GOT3 (cell line): Measurements from ENCODE around the gene PPP2R5D.
"Not testable (repeated sequence)": the region's sequence is repeated elsewhere in the genome, so short reads cannot be mapped to it uniquely, and the experiment has no call there.

Experiments used
- DNase-seq: peaks from one replicate; lab custom pipeline; 2025; ENCODE audit warnings: mixed read lengths; lab: John Stamatoyannopoulos, UW

PPP2R5D gene

GRCh38 chr6:42984001-42984923 lies at the start of gene PPP2R5D:
Gene PPP2R5D, plus strand, starts transcription at chr6:42984570. Its CDS starts 108 bp downstream, at chr6:42984678.
- peak; percentile 95 for DNase-seq

- DNase-seq = no peak
Observed at GRCh38 chr6:42935322-42935721, 49.0 kb upstream of the PPP2R5D start.

- DNase-seq = no peak
Observed at GRCh38 chr6:42936398-42936797, 48.0 kb upstream of the PPP2R5D start.

GRCh38 chr6:42937548-42938427 lies 46.6 kb upstream of the PPP2R5D start:
- DNase-seq = no peak

GRCh38 chr6:42938428-42938796 lies 46.0 kb upstream of the PPP2R5D start:
- DNase-seq = no peak

GRCh38 chr6:42938987-42939809 lies 45.2 kb upstream of the PPP2R5D start:
- no peak for DNase-seq

- no peak for DNase-seq
Observed at GRCh38 chr6:42939810-42940167, 44.6 kb upstream of the PPP2R5D start.

GRCh38 chr6:42940493-42941045 lies 43.8 kb upstream of the PPP2R5D start:
- DNase-seq = no peak

- DNase-seq = not testable (repeated sequence)
Observed at GRCh38 chr6:42941356-42941755, 43.0 kb upstream of the PPP2R5D start.

- DNase-seq = no peak
Observed at GRCh38 chr6:42942444-42942843, 41.9 kb upstream of the PPP2R5D start.

- no peak for DNase-seq
Observed at GRCh38 chr6:42947950-42948349, 36.4 kb upstream of the PPP2R5D start.

- DNase-seq = no peak
Observed at GRCh38 chr6:42952389-42952788, 32.0 kb upstream of the PPP2R5D start.

GRCh38 chr6:42954405-42954804 lies 30.0 kb upstream of the PPP2R5D start:
- DNase-seq = not testable (repeated sequence)

GRCh38 chr6:42958125-42958524 lies 26.2 kb upstream of the PPP2R5D start:
- DNase-seq = no peak

- DNase-seq = no peak
Observed at GRCh38 chr6:42959917-42960242, 24.5 kb upstream of the PPP2R5D start.

- DNase-seq = no peak
Observed at GRCh38 chr6:42960243-42961019, 23.9 kb upstream of the PPP2R5D start, which contains the start of gene GNMT. Gene GNMT, plus strand, starts transcription at chr6:42960754. Its CDS starts 14 bp downstream, at chr6:42960768.

- DNase-seq = no peak
Observed at GRCh38 chr6:42961020-42961470, 23.3 kb upstream of the PPP2R5D start.

GRCh38 chr6:42962096-42962495 lies 22.3 kb upstream of the PPP2R5D start:
- DNase-seq = no peak

- no peak for DNase-seq
Observed at GRCh38 chr6:42962502-42963178, 21.7 kb upstream of the PPP2R5D start.

- no peak for DNase-seq
Observed at GRCh38 chr6:42963179-42963854, 21.1 kb upstream of the PPP2R5D start.
